Fibroblast of the conjunctiva (primary cell): ENCODE data around the gene DNAJC17.
A peak's percentile ranks its signal among the peaks of the same experiment; 100 is the strongest.

Experiments
- DNase-seq: peaks from one replicate; pipeline ENCODE4 v3.0.0-alpha.2; 2010; ENCODE audit warnings: low read depth

Gene DNAJC17

GRCh38 chr15:40829115-40829514 lies 21.8 kb upstream of the DNAJC17 start:
- DNase-seq: no peak

GRCh38 chr15:40828447-40829036 lies 21.3 kb upstream of the DNAJC17 start, which contains the start of gene PPP1R14D:
Gene PPP1R14D (minus strand): TSS chr15:40828708. CDS start chr15:40828641, 67 bp downstream.
- no peak for DNase-seq

DNA sequence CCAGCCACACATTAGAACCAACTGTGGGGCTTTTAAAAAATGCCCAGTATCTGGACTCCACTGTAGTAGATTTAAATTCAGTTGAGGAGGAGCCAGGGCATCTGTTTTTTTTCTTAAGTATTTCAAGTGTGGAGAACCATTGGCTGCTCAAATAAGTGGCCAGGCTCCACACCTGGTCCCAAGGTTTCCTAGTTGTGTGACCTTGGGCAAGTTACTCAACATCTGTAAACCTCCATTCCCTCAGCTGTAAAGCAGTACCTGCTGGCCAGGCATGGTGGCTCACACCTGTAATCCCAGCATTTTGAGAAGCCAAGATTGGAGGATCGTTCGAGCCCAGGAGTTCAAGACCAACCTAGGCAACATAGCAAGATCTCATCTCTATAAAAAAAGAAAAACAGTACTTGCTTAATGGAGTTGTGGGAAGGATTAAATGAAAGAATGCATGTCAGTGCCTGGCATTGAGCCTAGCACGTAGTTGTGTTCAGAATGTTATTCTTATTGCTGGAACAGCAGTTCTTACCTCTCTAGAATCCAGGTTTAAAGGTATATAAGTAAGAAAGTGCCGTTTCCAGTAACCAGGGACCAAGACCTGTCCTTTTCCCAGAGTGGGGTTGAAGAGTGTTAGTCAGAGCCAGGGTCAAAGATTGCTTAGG lies 19.3 kb upstream of the DNAJC17 start:
- DNase-seq: no peak

- DNase-seq: no peak
These were observed 18.6 kb upstream of the DNAJC17 start for GRCh38 chr15:40825661-40826422.

DNA sequence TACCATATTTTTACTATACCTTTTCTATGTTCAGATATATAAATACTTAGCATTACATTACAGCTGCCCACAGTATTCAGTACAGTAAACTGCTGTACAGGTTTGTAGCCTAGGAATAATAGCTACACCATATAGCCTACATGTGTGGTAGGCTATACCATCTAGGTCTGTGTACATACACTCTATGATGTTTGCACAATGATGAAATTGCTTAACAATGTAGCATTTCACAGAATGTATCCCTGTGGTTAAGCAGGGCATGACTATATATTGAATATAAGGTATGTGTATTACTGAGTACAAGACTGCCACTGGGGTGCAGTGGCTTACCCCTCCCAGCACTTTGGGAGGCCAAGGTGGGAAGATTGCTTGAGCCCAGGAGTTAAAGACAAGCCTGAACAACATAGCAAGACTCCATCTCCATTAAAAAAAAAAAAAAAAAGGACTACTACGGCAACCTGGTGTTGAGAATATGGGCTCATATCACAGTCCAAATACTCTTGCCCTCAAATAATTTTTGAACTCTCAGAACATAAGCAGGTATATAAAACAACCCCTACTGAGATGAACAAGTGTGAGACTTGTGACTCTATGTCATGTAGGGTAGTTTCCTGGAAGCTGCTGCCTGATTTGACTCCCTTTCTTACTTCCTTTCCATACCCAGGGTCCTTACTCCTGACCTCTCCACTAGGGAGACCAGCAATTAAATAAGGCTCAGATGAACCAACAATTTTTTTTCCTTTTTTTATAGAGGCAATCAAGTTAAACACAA lies 16.5 kb upstream of the DNAJC17 start:
- no peak for DNase-seq

- no peak for DNase-seq
These were observed 13.9 kb upstream of the DNAJC17 start for GRCh38 chr15:40821195-40821594.

- DNase-seq: no peak
These were observed 11.8 kb upstream of the DNAJC17 start for GRCh38 chr15:40819048-40819447.

DNA sequence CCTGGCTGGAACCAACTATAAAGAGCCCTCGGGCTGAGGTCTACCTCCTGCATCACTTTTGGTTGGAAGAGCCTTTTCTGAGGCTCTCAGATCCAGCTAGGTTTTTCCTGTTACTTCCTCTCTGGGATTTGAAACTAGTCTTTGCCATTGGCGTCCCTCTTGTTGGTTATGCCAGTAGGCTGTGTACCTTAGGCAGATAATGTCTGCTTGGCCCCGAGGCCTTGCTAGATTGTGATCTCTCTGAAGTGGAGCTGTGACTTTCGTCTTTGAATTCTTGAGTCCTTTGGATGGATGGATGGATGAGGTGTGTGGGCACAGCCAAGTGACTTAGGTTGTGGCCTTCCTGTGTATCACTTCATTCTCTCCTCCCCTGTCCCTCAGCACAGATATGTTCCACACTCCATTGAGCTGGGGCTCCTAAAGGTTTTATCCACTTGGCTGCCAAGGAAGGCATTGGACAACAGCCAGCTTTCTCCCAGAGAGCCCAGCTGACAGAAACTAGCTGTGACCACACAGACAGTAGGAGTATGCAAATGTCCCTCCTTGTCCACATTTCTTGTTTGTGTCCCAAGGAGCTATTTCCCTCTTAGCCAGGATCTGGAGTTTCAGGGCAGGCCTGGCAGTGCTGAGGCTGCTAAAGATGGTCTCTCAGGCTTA lies 7.9 kb upstream of the DNAJC17 start:
- no peak for DNase-seq

DNA sequence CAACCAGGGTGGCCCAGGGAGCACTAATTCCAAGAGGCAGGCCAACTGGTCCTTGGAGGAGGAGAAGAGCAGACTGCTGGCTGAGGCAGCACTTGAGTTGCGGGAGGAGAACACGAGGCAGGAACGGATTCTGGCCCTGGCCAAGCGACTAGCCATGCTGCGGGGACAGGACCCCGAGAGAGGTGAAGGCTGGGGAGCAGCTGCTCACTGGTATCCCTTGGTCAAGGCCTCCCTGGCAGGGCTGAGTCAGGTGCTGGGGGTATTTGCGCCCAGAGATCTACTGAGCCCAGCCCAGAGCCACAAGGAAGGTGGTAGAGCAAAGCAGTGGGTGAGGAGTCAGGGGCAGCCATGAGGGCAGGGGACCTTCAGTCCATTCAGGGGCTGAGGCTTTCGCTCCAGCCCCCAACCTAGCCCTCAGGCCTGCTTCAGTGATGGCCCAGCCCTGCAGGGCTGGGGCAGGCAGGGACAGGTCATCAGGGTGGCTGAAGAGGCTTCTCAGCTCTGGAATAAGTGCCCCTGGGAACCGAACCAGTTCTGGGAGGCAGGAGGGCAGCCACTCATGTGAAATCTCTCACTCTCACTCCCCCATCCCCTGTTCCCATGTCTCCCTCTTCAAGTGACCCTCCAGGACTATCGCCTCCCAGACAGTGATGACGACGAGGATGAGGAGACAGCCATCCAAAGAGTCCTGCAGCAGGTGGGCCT lies 5.6 kb upstream of the DNAJC17 start:
- no peak for DNase-seq

DNA sequence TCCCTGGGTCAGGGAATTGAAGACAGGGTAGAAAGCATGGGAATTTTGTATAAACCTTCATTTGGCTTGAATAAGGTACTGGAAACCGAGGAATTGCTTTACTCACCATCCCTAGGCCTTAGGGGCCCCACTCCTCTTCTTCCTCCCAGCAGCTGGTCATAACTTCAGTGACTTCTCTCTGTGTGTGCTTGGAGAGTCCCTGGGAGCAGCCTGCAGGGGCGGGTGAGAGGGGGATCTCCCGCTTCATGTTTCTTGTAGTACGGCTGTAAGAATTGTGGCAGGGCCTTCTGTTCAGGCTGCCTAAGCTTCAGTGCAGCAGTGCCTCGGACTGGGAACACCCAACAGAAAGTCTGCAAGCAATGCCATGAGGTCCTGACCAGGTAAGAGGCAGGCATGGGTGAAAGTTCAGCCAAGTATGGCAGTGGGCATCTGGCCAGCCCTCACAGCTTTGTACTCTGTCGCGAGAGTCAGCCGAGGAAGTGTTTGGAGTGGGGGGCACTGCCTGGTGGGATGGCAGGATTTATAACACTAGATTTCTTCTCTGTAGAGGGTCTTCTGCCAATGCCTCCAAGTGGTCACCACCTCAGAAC lies 1.7 kb upstream of the DNAJC17 start:
- no peak for DNase-seq

- DNase-seq: peak; percentile 13
These were observed 702 bp upstream of the DNAJC17 start for GRCh38 chr15:40807888-40808461.

DNA sequence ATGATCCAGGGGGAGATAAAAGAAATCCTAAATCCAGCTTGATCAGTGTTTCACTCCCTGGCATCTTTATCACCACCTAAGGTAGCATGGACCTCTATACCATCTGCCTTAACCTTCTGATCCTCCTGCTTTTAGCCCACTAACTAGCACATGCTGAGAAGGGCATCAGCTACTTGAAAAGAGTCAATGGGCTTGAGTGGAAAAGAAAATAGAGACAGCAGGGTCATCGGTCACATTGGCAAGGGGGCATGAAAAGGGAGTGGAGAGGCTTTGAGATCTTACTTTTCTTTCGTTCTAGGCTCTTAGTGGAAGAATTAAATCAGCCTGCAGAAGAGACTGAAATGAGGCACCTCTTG lies 623 bp downstream of the DNAJC17 start:
- no peak for DNase-seq

GRCh38 chr15:40803688-40804087 lies 3.6 kb downstream of the DNAJC17 start:
- DNase-seq: no peak

DNA sequence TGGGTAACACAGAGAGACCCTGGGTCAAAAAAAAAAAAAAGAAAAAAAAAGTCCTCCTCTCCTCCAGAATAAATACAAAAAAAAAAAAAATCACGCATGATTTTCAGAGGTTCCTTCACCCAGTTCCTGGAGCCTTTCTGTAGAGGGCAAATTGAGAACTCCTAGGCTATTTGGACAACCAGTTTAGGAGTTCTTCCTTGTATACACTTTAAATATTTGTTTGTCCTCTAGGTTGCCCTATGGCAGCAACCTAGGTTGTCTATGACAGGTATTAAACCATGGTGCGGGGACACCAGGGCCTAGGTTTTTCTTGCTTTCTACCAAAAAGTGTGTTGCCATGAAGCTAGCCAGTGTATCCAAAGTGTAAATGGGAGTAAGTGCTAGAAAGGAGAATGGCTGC lies 4.2 kb downstream of the DNAJC17 start:
- DNase-seq: no peak

- DNase-seq: no peak
These were observed 7.8 kb downstream of the DNAJC17 start for GRCh38 chr15:40799523-40799922.

DNA sequence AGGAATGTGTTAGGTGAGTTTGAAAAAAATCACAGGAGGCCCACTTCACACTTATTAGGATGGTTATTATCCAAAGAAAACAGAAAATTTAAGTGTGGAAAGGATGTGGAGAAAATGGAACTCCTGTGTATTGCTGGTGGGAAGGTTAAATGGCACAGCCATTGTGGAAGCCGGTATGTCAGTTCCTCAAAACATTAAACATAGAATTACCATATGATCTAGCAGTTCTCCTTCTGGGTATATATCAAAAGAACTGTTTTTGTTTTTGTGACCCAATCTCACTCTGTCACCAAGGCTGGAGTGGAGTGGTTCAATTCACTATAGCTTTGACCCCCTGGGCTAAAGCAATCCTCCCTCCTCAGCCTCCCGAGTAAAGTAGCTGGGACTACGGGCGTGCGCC lies 10.8 kb downstream of the DNAJC17 start:
- no peak for DNase-seq

- no peak for DNase-seq
These were observed 11.2 kb downstream of the DNAJC17 start for GRCh38 chr15:40796041-40796440.

GRCh38 chr15:40793216-40793989 lies 13.9 kb downstream of the DNAJC17 start:
- DNase-seq: peak; percentile 74

GRCh38 chr15:40792394-40792793 lies 14.9 kb downstream of the DNAJC17 start:
- DNase-seq: no peak

DNA sequence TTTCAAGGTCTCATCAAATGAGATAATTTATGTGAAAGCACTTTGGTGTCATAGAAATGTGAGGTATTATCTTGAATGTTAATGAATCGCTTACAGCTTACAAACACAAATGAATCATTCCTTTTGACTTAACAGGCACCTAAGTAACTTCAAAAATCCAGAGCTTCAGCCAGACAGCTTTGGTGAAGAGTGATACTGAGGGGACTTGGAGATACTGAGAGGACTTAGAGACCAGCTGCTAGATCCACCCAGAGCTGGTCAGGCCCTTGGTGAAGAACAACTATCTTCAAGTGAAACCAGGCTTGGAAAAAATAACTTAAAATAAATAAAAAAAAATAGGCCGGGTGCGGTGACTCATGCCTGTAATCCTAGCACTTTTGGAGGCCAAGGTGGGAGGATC lies 16.6 kb downstream of the DNAJC17 start:
- no peak for DNase-seq
